SKM-1 treated with dmso at 0.1 percent for 144 hours (cell line): ENCODE results near the gene CHN2.

Source experiments
- DNase-seq: peaks from one replicate; lab custom pipeline; 2025; ENCODE audit not compliant: unreplicated experiment; lab: John Stamatoyannopoulos, UW

Gene CHN2

GRCh38 chr7:29306319-29306991 lies 111.9 kb downstream of the CHN2 start:
- DNase-seq, result no peak

- DNase-seq, result no peak
Observed at GRCh38 chr7:29308424-29308823, 113.8 kb downstream of the CHN2 start.

DNA sequence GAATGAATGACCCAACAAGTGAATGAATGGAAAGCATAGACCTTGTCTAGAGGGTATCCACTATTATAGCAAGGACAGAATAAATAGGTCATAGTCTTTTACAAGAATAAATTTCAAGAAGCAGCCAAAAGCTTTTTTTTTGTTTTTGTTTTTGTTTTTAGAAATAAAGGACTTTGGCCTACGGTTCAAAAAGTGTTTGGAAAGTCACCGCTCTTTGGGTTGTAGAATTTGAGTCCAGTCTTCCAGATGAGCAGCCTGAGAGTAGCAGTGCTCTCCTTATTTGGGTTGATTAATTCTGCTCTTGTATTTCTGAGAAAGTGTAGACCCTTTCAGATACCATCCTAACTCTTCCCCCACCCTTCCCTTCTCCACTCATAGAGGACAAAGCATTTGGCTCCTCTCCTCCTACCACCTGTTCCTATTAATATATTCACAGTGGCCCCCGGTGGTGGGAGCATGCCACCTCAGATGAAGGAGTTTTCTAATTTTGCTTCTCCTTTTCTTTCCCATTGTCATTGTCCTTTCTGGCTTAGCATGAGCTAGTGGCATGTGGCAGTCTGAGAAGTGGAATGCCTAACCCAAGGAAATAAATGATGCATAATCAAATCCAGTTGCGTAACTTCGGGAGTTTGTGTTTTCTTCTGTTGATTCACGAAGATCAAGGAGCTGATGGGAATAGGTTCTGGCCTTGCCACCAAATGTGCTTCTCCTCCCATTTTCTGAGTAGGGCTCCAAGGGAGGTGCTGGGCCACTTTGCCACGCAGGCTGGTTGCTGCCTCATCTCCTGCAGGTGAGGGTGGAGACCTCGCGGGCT lies 114.7 kb downstream of the CHN2 start:
- no peak for DNase-seq

GRCh38 chr7:29310625-29311024 lies 116.0 kb downstream of the CHN2 start:
- DNase-seq, result no peak

- DNase-seq, result no peak
Observed at GRCh38 chr7:29311314-29311713, 116.7 kb downstream of the CHN2 start.

- DNase-seq, result no peak
Observed at GRCh38 chr7:29314148-29314547, 119.6 kb downstream of the CHN2 start.

- DNase-seq, result no peak
Observed at GRCh38 chr7:29315122-29315891, 120.7 kb downstream of the CHN2 start.

DNA sequence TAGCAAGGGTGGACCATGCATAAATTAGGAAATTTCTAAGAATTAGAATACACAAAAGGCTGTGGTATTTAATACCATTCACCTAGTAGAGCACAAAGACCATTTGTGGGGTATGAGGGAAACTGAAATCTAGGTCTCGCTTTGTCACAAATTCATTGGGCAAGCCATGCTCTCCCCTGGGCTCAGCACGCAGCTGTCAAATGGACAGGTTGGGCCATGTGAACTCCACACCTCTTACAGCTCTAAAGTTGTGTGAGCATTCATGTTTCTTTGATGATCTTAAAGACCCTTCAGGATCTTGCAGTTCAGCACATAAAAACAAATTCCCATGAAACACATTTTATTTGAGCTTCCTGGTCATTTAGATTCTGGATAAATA lies 121.3 kb downstream of the CHN2 start:
- no peak for DNase-seq

GRCh38 chr7:29316926-29317325 lies 122.4 kb downstream of the CHN2 start:
- DNase-seq, result no peak

- no peak for DNase-seq
Observed at GRCh38 chr7:29318853-29319718, 124.5 kb downstream of the CHN2 start.

GRCh38 chr7:29319719-29320521 lies 125.3 kb downstream of the CHN2 start:
- DNase-seq, result peak; percentile 95

DNA sequence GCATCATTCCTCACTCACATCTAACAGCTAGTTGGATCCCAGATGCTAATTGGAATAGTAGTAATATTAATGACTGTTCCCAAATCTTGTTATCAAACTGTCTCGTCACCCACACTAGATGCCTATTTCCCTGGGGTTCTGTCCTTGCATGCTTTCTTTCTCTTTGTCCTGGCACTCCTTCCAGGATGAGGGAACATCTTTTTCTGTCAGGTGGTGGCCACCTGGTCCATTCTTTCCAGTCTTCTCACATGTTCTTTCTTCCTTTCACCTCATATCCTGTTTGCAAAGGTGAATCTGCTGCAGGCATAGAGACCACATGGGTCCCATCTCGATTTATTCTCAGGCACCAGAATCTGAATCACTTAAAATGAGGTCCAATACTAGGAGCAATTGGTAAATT lies 126.0 kb downstream of the CHN2 start:
- no peak for DNase-seq

DNA sequence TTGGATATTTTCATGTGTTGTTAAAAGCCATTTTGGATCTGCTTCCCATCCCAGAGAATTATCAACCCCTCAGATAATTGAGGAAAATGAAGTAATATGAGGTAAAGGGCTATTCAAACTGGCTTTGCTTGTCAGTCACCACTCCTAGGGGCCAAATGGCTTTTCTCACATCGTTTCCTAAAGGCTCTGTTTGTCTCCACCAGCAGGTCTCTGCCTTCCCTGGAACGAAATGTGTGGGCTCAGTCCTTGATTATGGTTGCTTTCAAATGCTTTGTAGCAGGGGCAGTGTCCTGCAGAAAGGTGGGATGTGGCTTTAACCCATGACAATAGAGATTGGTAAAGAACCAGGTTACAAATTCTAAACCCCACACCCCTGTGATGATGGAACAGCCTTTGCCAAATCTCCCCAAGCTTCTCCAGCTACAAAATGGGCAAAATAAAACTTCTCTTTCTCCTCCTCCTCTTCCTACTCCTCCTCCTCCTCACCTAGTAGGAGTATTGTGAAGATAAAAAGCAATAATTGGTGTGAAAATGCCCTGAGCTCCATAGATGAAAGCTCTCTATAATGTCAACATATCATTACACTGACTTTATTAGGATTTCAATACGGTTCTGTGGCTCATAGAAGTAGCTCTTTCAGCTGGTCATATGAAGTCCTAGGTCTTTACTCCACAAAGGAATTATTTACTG lies 127.6 kb downstream of the CHN2 start:
- no peak for DNase-seq

DNA sequence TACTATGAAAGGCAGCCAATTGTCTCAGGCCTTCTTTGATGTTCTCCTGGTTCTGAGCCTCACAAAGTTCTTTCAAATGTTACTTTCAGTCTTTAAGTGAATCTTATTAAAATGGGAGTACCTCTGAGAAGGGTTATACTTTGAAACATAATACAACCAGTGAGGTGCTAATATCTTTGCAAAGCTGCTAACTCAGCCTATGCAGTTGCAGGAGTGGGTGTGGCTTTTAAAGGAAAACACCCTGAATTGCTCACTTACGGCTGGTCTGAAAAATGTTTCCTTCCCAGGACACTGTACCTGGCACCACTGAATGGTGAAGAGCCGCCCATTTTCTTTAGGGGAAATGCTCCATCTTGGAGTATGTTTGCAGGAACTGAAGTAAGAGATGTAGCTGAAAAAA lies 130.9 kb downstream of the CHN2 start:
- no peak for DNase-seq

DNA sequence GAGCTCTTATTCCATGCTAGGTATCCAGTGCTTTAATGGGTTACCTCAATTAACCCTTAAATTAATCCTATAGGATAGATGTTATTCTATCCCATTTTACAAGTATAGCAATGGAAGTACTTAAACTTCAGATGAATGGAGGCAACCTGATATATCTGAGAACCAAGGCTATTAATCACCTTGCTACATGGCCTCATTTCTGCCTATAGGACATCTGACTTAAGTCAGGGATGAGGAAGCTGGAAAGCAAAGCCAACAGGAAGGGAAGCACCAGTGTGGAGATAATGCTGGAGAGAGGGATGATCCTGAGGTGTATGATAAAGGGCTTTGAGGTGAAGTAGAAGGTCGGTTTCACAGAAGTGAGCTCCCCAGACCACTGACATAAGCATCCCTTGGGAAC lies 132.3 kb downstream of the CHN2 start:
- no peak for DNase-seq

DNA sequence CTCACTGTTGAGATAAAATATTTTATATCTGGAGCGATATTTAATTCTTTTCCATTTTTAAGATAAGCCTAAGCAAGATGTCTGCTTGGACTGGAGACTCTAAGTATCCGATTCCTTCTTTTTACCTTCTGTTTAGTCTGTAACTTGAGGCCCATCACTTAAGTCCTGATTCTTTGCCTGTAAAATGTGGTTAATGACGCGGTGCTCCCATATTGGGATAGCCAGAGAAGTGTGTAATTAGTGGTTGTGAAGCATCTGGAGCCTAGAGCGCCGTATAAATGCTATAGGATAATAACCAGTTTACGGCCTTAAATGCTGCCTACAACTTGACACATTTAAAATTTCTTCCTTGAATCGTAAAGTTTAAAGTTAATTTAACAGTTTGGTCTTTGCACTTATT lies 132.9 kb downstream of the CHN2 start:
- no peak for DNase-seq

DNA sequence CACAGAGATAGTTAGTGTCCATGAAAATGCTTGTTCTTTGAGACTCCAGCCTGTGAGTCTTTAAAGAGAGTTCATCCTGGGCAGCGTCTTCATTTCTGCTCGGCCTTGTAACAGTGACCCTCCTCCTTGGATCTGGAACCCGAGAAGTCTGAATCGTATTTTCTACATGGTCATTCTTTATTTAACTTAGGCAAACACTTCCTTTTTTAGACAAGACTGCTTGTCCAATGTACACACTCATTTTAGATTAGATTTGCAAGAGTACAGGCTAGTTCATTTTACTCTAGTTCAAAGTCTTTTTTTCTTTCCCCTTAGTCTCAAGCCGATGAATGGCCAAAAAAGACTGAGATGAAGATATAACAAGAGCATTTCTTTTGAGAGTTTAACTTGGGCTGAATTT lies 133.5 kb downstream of the CHN2 start:
- peak; percentile 13 for DNase-seq

DNA sequence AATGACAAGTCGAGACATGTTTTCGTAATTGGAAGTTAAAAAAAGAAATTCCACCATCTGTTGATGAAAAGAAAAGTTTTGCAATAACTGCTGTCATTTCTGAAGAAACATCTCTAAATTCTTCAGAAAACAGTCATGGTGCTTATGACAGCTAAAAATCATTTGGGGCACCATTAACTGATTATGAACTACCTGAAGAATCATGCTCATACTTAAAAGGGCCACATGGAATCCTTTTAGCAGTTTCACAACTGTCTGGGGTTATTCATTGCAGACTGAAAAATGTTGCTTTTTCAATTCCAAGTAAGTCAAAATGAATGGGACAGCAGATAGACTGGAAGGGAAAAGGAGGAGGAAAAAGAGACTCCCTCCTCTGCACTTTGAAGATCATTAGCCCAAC lies 134.2 kb downstream of the CHN2 start:
- peak; percentile 41 for DNase-seq

DNA sequence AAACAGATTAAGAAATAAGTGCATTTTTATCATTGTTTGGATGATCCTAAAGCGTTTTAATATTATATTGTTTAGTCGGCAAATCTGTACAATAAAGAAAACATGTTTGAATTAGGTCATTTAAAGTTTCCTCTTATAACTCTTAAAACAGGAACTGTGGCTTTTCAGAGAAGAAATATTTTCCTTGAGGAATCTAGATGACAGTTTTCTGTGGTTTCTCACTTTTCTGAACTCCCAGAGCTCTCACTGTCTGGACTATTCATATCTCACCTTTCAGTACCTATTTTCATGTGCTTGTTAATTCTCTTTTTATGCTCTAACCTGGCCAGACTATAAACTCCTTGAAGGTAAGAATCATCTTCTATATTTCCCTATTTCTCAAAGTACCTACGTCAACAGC lies 135.1 kb downstream of the CHN2 start:
- no peak for DNase-seq

- no peak for DNase-seq
Observed at GRCh38 chr7:29330136-29330535, 135.6 kb downstream of the CHN2 start.
